Activated T-cell treated with anti-CD3 and anti-CD28 coated beads for 1 hour (primary cell): Measurements from ENCODE around the gene URGCP.
"Not testable (repeated sequence)": the region's sequence is repeated elsewhere in the genome, so short reads cannot be mapped to it uniquely, and the experiment has no call there.

Experiments used
- DNase-seq: peaks from one replicate; pipeline ENCODE4 v3.0.0-alpha.2; 2020; ENCODE audit warnings: low read depth

URGCP gene

DNA sequence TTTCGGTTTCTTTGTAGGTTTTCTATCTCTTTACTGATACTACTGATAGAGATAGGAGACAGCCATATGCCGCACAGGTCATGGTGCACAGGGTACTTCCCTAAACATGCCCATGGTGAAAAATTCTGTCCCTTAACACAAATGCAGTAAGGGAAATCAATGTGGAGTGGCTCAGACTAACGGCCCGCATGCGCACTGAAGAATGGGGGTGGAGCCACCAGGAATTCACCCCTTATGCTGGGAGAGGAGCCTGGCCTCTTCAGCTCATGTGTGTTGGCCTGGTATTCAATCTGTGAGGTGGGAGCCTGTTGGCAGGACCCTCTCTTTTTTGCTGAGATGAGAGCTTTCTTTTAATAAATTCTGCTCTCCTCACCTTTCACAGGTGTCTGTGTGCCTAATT, 8.4 kb upstream of the URGCP start:
- no peak for DNase-seq

DNA sequence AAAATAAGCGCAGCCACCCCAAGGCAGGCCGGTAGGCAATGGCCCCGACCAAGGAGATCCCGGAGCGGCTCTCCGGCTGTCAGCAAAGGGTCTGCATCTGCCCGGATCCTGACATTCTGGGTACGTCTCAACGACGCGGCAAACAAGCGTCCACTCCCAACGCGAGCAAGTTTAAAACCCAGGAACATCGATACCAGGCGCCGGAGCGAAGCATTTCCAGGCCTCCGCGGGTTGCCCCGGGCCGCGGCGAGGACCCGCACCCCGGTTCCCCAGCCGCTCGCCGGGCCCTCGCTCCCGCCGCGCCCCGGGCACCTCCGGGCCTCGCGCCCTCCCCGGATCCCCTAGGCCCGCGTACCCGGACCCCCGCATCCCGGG, 453 bp downstream of the URGCP start:
- peak; percentile 3 for DNase-seq

DNA sequence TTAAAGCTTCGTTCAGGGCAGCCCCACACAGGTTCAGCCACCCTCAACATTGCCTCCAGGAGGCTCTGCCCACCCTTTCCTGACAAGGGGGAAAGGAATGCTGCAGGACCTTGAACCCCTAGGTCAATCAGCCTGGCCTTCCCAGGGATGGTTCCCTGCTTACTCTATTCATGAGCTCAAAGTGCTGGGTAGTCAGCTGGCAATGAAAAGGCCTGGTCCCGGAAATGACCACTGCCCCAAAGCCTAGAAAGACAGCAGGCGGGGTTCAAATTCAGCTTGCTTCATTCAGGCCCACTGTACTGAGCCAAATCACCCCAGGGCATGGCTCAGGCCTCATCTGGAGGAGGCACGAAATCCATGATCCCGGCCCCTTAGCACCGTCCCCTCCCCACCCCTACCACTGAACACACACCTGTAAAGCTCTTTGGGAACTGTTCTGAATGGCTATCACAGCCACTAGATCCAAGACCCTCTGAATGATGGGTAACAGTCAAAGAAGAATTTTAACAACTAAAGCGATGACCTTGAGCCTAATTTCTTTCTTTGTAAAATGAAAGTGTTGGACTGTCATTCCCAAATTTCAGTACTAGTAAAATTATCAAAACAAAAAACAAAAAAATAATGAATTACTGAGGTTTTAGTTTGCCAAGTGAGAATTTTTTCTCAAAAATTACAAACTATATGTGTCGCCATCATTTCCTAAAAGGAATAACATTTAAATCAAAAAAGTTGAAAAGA, 1.0 kb downstream of the URGCP start:
- no peak for DNase-seq

DNA sequence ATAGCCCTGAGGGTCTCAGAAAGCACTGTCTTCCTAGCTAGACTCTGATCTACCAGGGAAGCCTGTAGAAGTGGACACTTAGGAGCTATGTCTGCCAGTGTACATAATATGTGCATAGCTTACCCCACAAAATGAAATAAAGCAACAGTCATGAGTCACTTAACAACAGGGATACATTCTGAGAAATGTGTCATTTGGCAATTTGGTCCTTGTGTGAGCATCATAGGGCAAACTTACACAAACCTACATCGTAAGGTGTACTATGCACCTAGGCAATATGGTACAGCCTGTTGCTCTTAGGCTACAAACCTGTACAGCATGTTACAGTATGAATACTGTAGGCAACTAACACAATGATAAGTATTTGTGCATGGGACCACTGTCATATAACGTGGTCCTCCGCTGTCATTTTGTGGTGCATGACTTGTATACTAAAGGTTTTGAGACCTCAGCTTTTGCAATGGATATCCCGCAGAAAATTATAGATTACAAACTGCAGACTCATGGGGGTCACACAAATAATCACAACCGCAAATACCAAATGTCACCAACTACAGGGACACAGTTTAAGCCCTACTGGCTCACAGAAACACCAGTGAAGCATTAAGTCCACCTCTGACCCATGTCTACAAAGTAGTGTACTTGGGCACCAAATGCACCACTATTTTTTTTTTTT, 1.7 kb downstream of the URGCP start:
- DNase-seq = no peak

DNA sequence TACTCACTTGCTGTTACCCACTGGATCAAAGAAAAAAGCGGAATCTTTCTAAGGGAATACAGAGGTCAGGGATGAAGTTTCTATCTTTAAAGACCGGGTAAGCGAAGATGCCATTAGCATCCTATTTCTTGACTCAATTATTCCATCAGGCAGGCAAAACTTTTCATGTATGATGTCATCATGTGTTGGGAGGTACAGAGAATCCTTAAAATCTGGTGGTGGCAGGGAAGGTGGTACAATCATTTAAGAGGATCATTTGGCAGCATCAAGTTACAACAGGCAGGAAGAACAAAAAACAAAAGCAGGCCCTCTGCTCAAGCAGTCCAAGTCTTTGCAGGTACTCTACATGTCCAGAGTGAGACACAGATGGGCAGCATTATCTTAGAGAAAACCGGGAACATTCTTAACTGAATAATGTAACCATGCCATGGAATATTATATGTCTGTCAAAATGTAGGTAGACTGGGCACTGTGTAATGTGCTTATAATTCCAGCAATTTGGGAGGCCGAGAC, 3.8 kb downstream of the URGCP start:
- no peak for DNase-seq

DNA sequence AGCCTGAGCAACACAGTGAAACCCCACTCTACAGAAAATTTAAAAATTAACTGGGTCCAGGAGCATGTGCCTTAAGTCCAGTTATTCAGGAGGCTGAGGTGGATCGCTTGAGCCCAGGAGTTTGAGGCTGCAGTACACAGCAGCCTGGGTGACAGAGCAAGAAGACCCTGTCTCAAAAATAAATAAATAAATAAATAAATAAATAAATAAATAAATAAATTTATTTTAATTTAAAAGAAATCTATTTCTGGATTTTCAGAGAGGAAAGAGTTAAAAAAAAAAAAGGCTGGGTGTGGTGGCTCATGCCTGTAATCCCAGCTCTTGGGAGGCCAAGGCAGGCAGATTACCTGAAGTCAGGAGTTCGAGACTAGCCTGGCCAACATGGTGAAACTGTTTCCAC, 7.8 kb downstream of the URGCP start:
- DNase-seq = not testable (repeated sequence)

DNA sequence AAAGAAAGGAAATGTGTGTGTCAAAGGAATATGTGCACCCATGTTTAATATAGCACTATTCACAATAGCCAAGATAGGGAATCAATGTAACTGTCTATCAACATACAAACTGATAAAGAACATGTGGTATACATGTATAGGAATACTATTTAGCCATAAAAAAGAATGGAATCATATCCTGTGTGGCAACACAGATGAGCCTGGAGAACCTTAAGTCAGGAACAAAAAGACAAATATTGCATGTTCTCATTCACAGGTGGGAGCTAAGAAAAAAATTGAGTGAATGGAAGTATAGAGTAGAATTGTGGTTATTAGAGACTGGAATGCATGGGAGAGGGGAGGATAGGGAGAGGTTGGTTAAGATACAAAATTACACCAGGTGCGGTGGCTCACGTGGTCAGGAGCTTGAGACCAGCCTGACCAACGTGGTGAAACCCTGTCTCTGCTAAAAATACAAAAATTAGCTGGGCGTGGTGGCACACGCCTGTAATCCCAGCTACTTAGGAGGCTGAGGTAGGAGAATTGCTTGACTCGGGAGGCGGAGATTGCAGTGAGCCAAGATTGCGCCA, 10.5 kb downstream of the URGCP start:
- DNase-seq = no peak

DNA sequence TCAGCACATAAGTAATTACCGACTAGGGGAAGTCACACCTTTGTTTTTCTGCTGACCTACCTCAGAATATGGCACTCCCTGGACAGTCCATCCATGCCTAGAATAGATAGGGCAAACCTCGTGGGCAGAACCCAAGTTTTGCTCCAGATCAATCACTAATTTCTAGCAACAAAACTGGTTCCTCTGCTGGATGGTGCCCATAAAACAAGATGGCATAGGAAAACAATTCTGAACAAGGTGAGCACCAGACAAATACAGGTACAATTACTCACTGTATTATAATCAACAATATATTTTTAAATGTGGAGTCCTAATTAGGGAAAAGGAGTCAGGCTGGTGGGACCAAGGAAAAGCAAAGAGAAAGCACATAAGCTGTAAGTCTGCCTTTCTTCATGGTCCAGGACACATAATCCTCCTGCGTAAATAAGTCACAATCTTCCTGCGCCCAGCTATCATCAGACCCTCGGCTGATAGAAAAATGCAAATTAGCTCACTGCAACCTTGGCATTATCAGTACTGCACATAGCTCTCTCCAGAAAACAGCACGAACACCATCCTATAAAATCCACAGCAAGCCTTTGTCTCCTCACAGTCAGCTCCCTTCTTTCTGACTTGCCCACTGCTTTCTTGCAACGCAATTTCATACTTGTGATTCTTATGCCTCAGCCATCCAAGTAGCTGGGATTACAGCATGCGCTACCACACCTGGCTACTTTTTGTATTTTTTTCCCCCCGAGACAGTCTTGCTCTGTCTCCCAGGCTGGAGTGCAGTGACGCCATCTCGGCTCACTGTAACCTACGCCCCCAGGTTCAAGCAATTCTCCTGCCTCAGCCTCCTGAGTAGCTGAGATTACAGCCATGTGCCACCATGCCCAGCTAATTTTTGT, 15.1 kb downstream of the URGCP start:
- no peak for DNase-seq

DNA sequence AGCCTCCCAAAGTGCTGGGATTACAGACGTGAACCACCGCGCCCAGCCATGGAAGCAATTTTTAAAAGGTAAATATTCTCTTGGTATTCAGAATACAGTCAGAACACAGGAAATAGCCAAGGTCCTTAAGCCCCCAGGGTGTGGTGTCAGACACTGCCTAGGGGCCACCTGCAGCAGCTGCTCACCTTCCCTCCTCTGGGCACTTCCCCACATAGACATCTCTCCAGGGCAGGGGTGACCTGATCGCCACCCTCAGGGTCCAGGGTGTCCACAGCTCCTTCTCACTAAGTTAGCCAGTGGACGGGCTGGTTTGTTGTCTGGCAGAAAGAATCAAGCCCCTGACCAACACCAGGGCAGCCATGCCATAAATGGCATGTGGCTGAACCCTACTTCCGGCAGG, 15.9 kb downstream of the URGCP start:
- no peak for DNase-seq

DNA sequence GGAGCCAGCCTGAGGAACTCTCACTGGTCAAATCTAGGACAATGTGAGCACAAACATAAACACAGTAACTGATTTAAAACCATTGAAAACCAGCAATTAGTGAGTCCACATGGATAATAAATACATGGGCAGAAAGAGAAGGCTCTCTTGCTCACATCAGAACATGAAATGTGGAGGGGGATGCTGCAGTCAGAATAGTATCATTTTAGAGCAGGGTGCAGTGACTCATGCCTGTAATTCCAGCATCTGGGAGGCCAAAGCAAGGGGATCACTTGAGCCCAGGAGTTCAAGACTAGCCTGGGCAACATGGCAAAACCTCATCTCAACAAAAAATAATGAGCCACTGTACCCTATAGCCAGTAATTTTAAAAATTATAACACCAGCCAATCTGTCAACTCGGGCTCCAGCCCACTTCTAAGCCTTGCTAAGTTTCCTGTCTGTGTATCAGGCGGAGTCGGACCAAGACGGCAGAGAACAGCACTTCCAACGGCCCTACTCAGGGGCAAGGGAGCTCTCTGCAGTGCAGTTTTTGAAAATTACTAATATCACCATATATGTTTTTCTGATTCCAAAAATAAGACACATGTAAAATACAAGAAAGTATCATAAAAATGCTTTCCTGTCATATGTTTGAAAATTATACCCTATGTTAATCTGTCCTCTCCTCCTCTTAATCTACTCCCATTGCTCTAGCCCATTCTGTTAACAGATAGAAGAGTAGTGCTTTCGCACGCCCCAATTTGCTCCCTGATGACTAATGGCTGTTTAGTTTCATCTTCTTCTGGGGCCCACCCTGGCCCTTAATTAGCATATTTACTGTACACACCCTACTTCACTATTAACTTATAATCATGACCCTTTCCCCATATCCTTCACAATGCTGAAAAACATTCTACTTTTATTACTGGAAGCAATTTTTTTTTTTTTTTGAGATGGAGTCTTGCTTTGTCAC, 17.1 kb downstream of the URGCP start:
- no peak for DNase-seq

DNA sequence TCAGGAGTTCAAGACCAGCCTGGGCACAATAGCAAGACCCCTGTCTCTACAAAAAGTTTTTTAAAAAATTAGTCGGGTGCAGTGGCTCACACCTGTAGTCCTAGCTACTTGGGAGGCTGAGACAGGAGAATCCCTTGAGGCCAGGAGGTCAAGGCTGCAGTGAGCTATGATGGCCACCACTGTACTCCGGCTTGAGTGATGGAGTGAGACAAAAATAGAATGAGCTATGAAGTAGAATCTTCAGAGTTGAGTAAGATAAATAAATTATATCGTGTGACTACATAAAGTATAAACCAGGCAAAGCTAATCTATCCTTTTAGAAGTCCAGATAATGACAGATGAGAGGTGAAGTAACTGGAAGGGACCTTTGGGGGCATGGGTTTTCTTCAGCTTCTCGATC, 21.8 kb downstream of the URGCP start:
- DNase-seq = no peak

DNA sequence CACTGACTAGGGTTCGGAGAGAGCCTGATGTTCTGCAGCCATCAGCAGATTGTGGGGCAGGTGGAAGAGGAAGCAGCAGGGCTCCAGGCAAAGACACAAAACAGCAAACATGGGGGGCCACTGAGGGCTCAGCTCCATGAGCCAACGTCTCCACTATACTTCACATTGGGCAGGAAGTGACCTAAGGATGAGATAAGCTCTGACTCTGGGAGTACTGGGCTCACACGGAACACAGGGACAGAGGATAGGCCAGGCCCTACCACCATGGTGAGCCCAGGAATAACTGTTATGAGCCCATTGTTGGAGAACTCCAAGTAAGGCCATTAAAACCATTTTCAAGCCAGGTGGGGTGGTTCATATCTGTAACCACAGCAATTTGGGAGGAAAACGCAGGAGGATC, 22.2 kb downstream of the URGCP start:
- DNase-seq = no peak

DNA sequence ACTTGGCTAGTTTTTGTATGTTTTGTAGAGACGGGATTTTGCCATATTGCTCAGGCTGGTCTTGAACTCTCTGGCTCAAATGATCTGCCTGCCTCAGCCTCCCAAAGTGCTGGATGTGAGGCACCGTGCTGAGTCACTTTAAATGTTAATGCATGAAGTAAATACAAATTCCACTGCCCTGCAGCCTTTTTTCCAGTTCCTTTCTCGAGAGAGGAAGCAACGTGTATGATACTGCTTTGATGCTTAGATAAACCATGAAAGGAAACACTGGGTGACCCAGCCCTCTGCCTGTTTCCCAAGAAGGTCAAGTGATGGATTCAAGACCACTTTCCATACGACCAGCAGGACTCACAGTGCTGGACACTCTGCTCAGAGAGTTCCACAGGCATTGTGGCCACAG, 25.8 kb downstream of the URGCP start:
- DNase-seq = no peak

DNA sequence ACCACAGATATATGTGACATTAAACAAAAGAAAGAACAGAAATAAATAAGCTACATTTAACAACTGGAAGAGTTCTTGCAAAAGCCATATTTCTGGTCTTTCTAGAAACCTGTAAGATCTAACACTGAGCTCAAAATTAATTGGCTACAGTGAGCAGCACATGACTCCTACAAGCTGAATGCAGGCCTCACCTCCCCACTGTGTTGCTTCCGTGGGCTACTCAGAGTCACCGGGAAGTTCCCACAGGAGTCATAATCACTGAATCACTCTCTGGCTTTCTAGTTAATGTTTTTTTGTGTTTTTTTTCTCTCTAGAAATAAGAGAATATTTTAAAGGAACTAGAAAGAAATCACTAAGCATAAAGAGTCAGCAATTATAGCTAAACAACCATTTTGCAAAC, 26.9 kb downstream of the URGCP start:
- DNase-seq = no peak

DNA sequence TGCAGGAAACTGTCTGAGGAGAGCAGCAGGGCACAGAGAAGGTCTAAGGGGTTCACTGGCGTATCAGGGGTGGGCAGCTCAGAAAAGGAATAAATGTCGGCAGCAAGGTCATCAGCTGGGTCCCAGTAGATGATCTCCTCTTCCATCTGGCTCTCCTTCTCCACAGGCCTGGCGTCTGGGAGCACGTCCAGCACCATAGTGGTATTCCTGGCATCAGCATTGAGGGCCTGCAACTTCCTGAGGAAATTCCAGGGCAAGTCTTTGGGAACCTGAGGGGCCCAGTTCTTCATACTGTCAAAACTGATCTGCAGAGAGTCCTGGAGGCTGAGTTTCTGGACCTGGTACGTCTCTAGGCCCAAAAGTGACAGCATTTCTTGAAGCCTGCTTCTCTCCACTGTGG, 27.5 kb downstream of the URGCP start:
- no peak for DNase-seq

DNA sequence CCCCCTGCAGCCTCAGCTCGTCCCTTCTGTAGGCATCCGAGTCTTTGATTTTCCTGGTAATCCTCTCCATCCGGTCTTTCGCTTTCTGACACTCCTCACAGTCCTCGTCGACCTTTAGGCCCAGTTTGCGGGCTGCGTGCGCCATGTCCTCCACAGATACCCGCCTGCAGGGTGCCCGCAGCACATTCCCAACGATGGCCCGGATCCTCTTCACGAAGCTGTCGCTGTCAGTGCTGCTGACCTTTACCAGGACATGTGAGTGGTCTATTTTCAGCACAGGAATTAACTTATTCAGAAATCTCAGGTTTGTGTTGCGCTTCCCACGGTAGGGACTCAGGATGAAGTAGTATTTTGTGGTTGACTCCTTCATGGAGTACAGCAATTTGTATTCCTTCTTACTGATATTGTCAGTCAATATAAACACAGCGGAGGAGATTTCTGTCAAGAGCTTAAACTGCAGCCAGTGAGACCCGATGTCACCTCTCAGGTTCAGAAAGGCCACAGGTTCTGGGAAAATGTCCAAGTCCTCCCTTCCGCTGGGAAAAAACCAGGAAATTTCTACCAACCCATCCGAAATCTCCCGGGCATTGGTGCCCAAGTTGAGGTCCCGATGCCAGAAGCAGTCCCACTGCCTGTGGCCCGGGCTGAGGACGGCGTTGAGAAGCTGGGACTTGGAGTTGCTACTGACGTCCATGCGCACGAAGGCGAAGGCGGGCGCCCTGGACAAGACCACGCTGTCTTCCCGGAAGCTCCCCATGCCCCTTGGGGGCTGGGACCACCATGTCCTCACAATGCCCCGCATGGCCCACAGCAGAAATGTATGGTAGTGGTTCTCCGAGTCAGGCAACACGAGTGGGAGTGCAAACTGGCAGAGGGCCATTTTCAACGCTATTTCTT, 28.2 kb downstream of the URGCP start:
- DNase-seq = no peak

DNA sequence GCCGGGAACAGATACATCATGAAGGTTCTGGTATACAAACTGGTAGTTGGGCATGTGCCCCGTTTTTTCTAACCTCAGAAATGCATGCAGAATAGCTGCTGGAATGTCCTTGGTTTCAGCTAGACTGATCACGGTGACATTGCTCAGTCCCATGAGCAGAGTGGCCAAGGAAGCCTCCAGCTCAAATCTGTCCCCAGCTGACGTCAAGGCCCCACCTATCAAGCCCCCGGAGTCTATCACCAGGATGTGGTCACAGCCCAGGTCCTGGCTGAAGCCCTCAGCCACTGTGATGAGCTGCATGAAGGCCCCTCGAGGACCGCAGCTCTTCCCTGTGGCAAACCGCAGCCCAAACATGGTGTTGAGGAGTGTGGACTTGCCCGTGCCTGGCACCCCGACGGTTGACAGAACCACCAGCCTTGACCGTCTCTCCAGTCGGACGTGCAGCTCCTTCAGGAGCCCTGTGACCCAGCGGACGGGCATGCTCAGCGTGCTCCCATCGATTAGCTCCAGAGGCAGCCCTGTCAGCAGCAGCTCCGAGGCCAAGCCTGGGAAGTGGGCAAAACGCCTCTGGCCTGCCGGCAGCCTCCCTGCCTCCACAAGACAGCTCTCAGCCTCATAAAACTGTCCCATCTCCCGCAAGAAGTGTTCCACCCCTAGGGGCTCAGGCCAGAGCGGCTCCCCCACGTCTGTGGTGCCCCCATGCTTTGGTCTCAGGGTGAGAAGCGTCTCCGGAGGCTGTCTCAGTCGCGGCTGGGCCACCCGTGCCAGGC, 29.2 kb downstream of the URGCP start:
- DNase-seq = no peak

DNA sequence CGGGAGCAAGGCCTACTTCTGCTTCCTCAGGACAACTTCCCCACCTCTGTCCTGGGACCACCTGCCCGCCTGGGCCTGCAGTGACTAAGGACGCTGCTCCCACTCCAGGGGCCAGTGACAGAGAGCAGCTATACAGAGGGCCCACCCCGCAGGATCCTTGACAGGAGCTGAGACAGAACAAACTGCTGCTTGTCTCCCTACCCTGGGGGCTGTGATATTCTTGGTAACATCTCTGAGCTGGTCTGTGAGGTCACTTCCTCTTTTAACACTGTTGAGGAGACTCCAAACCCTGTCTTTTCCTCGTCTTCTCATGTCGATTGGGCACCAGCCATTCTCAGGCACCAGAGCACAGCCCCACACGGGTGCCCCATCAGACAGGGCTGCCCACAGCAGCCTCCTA, 30.2 kb downstream of the URGCP start:
- no peak for DNase-seq

DNA sequence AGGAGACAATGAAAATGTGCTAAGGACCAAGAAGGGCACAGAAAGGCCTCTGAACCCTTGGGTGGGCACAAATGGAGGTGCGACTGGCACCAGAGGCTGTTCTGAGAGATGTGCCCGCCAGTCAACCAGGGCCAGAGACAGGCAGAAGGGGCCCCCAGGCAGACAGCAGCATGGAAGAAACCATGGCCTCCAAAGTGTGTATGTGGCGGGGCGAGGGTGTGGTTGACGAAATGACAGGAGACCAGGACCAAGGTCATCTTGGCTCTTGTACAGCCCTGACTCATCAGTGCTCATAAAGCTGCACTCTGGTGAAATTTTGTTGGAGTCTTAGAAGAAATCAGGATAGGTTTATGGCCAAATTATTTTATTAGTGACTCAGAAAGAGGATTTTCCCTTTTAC, 33.1 kb downstream of the URGCP start:
- no peak for DNase-seq
